HG02571 (cell line): ENCODE measurements around the gene SPOUT1.

Source experiments
- ATAC-seq: cut with Tn5 transposase; IDR thresholded peaks from one replicate; pipeline ENCODE4 v1.9.1; 2021; ENCODE audit warnings: mild to moderate bottlenecking, moderate library complexity; ENCODE audit not compliant: unreplicated experiment

The SPOUT1 gene

DNA sequence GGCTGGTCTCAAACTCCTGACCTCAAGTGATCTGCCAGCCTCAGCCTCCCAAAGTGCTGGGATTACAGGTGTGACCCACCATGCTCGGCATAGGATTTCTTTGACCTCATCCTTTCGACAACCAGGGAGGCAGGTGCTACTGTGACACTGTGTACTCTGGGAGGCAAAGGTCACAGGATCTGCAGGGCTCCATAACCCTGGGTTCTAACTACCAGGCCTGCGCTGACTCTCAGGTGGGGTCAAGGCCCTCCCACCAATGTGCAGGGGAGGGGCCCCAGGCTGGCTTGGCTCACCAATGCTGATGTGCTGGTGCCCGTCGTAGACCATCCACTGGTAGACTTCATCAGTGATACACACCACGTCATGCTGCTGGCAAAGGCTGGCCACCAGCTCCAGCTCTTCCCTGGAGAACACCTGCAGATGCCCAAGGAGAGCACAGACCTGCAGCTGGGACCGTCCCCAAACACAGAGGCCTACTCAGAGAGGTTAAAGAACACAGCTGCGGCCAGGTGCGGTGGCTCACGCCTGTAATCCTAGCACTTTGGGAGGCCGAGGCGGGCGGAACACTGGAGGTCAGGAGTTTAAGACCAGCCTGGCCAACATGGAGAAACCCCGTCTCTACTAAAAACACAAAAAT, 7.0 kb upstream of the SPOUT1 start:
- no peak for ATAC-seq

- ATAC-seq: no peak
Measured at GRCh38 chr9:128835246-128836210, 5.9 kb upstream of the SPOUT1 start.

GRCh38 chr9:128833696-128834095, 4.1 kb upstream of the SPOUT1 start:
- no peak for ATAC-seq

- ATAC-seq: peak; percentile 2
Measured at GRCh38 chr9:128828719-128829452, 708 bp downstream of the SPOUT1 start.

GRCh38 chr9:128828267-128828666, 1.3 kb downstream of the SPOUT1 start:
- no peak for ATAC-seq

- ATAC-seq: no peak
Measured at GRCh38 chr9:128825923-128826700, 3.5 kb downstream of the SPOUT1 start.

- no peak for ATAC-seq
Measured at GRCh38 chr9:128824911-128825310, 4.7 kb downstream of the SPOUT1 start.

DNA sequence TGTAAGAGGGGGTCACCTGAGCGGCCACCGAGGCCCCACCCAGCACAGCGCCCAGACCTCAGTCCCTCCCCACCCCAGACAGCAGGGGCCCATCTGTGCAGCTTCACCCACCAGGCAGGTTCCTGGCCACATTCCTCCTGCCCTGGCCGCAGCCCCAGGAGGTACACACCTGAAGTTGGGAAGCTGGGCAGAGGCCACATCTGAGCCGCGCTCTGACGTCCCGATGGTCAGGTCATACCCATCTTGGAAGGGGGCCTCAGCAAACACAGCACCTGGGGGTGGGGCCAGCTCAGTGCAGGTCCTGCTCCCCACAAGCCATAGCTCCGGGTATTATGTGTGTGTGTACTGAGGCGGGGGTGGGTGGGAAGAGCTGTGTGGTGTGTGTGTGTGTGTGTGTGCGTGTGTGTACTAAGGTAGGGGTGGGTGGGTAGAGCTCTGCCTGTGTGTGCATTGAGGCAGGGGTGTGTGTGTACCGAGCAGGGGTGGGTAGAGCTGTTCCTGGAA, 5.6 kb downstream of the SPOUT1 start:
- ATAC-seq: no peak

DNA sequence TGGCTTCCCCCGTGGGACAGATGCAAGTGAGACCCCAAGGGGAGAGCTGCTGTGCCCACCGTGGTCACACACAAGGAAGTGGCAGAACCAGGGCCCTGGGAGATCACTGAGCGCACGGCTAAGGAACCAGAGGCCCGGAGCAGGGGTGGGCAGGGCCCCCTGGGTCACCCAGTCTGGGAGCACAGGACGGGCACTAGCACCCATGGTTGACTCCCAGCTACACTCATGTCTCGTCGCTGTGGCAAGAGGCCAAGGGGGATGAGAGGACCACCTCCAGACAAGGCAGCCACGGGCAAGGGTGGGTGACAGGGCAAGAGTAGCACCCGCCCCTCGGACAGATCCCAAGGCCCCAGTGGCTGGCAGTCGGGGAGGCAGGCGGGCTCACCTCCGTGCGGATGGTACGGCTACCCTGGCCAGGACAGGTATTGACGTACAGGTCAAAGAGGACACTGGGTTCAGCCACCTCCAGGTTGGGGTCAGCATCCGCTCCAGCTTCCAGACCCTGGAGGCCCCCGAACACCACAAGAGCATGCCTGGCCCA, 6.2 kb downstream of the SPOUT1 start:
- ATAC-seq: no peak

DNA sequence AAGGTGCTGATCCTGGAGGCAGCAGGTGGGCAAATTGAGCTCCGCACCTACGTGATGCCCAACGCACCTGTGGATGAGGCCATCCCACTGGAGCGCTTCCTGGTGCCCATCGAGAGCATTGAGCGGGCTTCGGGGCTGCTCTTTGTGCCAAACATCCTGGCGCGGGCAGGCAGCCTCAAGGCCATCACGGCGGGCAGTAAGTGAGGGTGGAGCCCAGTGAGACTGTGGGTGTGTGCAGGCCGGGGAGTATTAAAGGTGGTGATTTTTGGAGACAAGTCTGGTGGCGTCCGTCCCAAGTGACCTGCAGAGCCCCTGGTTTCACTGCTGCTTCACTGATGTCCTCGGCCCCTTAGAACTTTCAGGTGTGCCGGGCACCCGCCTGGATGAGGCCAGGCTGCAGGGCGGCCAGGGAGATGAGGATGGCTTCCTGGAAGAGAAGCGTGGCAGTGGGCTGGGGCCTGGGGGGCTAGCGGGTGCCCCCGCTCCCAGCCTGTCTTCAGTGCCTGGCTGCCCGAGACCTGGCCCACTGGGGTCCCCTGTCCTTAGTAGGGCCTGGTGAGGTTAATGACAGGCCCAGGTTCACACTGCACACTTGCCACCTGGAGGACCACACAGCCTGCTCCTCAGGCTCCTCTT, 7.1 kb downstream of the SPOUT1 start:
- no peak for ATAC-seq

- ATAC-seq: no peak
Measured at GRCh38 chr9:128821584-128822406, 7.8 kb downstream of the SPOUT1 start.

GRCh38 chr9:128820665-128821583, 8.7 kb downstream of the SPOUT1 start:
- no peak for ATAC-seq

DNA sequence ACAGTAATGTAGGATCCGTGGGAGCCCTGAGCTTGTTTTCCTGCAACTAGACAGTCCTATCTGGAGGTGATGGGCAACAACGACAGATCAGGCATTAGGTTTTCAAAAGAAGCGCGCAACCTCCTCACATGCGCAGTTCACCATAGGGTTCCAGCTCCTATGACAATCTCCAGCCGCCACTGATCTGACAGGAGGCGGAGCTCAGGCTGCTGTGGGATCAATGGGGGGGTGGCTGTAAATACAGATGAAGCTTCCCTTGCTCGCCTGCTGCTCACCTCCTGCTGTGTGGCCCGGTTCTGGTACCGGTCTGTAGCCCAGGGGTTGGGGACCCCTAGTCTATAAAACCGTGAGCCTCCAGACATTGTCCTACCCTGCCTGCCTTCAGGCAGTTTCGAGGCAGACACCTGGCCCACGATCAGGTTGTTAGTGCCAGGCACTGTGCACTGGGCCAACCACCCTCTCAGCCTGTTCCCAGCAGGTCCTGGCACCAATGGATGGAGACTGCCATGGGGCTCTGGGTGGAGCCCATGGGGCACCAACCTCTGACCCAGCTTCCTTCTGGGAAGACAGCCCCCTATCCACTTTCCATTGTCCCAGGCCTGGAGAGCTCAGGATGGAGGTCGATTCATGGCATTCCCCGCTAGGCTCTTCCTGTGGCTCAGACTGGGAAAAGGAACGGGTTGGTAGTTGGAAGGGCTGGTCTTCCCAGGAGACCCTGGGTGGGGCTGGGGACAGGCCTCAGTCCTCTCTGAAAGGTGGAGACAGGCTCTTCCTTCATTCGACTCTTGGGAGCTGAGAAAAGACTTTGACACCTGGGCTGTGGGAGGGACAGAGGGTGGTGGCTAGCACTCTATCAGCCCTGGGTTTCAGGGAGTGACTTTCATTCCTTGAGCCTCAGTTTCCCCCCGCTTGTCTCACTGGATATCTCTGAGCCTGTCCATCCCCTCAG, 9.6 kb downstream of the SPOUT1 start:
- ATAC-seq: no peak

GRCh38 chr9:128818839-128819715, 10.5 kb downstream of the SPOUT1 start:
- peak; percentile 23 for ATAC-seq

DNA sequence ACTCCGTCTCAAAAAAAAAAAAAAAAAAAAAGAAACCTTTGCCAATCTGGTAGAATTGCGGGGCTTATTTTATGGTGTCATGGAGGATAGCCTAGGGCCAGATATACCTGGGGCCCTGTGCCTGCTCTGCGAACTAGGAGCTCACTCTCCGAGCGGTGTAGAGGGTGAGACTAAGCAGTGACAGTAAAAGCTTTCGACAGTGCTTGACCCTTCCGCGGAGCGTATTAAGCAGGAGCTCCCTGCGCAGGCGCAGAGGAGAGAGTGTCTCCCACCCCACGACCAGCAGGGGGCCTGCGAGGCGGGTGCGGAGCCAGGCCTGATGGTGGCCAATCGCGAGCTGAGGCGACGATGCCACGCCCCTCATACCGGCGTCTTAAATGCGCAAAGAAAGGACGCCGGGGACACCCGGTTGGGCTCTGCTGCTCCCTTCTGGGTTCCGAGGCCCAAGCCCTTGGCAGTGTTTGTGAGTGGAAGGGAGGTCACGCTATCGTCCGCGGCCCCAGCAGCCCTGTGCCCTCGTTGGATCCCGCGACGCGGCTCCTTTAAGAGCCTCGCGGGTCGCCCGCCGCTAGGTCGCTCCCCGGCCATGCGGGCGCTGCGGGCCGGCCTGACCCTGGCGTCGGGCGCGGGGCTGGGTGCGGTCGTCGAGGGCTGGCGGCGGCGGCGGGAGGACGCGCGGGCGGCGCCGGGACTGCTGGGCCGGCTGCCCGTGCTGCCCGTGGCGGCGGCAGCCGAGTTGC, 11.3 kb downstream of the SPOUT1 start, which contains the start of gene ENDOG:
Gene ENDOG, plus strand, starts transcription at position 402 of the 740 bp plus-strand sequence. Its CDS starts 185 bp downstream, at position 587.
- peak; percentile 88 for ATAC-seq
